ENCODE data around the gene PCK2. TPM values are rescaled to one million over a fixed set of nuclear protein-coding genes. Genes with fewer than 3 reads are reported as not detected.

The PCK2 gene
- total and polyA plus RNA-seq, 8 donors, result 12.9 to 61.3 (median 16.6) TPM

DNA sequence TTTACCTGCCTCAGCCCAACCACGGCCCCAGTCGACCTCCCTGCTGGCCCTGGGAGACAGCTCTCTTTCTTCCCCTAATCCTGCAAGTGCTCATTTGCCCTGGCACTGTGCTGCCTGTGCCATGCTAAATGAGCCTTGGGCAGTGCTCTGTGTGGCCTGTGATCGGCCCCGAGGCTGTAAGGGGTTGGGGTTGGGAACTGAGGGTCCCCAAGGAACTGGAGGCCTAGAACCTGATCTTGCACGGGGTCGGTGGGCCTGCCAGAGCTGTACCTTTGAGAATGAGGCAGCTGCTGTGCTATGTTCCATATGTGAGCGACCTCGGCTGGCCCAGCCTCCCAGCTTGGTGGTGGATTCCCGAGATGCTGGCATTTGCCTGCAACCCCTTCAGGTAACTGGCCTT lies 56.0 kb downstream of the PCK2 start:
- intact Hi-C loops (cut with DNase I), result no loop called here
- no peaks in the 10 kb centered on the region for H3K27me3 ChIP-seq
- peaks cover 12 to 36% of the 10 kb centered on the region in 2 donors for H3K4me1 ChIP-seq
- TF ChIP-seq, protein P1, sequence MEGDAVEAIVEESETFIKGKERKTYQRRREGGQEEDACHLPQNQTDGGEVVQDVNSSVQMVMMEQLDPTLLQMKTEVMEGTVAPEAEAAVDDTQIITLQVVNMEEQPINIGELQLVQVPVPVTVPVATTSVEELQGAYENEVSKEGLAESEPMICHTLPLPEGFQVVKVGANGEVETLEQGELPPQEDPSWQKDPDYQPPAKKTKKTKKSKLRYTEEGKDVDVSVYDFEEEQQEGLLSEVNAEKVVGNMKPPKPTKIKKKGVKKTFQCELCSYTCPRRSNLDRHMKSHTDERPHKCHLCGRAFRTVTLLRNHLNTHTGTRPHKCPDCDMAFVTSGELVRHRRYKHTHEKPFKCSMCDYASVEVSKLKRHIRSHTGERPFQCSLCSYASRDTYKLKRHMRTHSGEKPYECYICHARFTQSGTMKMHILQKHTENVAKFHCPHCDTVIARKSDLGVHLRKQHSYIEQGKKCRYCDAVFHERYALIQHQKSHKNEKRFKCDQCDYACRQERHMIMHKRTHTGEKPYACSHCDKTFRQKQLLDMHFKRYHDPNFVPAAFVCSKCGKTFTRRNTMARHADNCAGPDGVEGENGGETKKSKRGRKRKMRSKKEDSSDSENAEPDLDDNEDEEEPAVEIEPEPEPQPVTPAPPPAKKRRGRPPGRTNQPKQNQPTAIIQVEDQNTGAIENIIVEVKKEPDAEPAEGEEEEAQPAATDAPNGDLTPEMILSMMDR (IDR thresholded peaks at IDR 0.05), result no peak
- H3K4me3 ChIP-seq, result no peak overlapping the region
- no peak for ATAC-seq
- no peak overlapping the region for H3K27ac ChIP-seq
- H3K9me3 ChIP-seq, result no peaks in the 10 kb centered on the region
- no peak for DNase-seq
- H3K36me3 ChIP-seq, result peaks cover 0 to 64% of the 10 kb centered on the region in 2 donors

DNA sequence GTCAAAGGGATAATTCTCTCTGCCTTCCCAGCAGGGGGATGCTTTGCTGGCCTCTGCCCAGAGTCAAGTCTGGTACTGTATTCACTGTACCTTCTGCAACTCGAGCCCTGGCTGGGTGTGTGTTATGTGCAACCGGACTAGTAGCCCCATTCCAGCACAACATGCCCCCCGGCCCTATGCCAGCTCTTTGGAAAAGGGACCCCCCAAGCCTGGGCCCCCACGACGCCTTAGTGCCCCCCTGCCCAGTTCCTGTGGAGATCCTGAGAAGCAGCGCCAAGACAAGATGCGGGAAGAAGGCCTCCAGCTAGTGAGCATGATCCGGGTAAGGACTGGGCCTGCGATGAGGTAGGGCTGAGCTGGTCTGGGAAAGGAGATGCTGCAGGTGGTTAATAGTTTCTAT lies 56.5 kb downstream of the PCK2 start:
- Histone ChIP-seq H3K4me3 (no peak overlapping the region), H3K27me3 (no peaks in the 10 kb centered on the region), H3K4me1 (peaks cover 9 to 31% of the 10 kb centered on the region in 2 donors), H3K27ac (no peak overlapping the region), H3K9me3 (no peaks in the 10 kb centered on the region), H3K36me3 (peaks cover 0 to 70% of the 10 kb centered on the region in 2 donors)
- TF ChIP-seq, protein P1 (IDR thresholded peaks at IDR 0.05), result no peak
- intact Hi-C loops (cut with DNase I), result no loop called here
- no peak for DNase-seq
- no peak for ATAC-seq

DNA sequence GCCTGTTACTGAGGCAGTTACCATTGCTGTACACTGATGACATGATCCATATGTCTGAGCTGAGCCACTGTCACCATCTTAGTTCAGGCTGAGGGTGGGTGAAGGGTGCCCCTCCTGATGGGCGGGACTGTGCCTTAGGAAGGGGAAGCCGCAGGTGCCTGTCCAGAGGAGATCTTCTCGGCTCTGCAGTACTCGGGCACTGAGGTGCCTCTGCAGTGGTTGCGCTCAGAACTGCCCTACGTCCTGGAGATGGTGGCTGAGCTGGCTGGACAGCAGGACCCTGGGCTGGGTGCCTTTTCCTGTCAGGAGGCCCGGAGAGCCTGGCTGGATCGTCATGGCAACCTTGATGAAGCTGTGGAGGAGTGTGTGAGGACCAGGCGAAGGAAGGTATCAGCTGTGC lies 56.9 kb downstream of the PCK2 start:
- H3K27me3 ChIP-seq, result no peaks in the 10 kb centered on the region
- peaks cover 6 to 27% of the 10 kb centered on the region in 2 donors for H3K4me1 ChIP-seq
- no peak overlapping the region for H3K4me3 ChIP-seq
- TF ChIP-seq, protein P1 (IDR thresholded peaks at IDR 0.05), result no peak
- DNase-seq (no peak), ATAC-seq (no peak)
- intact Hi-C loops (cut with DNase I), result no loop called here
- peaks cover 0 to 74% of the 10 kb centered on the region in 2 donors for H3K36me3 ChIP-seq
- no peak overlapping the region for H3K27ac ChIP-seq
- no peaks in the 10 kb centered on the region for H3K9me3 ChIP-seq

DNA sequence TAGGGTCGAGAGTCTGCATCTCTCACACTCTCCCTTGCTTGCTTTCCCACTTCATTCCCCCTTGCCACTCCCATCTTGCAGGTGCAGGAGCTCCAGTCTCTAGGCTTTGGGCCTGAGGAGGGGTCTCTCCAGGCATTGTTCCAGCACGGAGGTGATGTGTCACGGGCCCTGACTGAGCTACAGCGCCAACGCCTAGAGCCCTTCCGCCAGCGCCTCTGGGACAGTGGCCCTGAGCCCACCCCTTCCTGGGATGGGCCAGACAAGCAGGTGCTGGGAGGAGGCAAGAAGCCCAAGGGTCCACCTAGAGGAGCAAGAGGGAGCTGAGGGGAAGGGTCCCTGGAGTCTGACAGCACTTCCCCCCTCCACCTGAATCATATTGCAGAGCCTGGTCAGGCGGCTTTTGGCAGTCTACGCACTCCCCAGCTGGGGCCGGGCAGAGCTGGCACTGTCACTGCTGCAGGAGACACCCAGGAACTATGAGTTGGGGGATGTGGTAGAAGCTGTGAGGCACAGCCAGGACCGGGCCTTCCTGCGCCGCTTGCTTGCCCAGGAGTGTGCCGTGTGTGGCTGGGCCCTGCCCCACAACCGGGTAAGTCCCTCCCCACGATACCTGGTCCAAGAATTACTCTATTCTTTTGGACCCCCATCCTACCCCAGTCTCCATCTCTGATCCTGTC lies 57.4 kb downstream of the PCK2 start:
- Histone ChIP-seq H3K4me3 (no peak overlapping the region), H3K9me3 (no peaks in the 10 kb centered on the region), H3K4me1 (peaks cover 6 to 25% of the 10 kb centered on the region in 2 donors), H3K27ac (no peak overlapping the region), H3K27me3 (no peaks in the 10 kb centered on the region), H3K36me3 (peaks cover 0 to 79% of the 10 kb centered on the region in 2 donors)
- intact Hi-C loops (cut with DNase I), result no loop called here
- no peak for ATAC-seq
- TF ChIP-seq, protein P1 (IDR thresholded peaks at IDR 0.05), result no peak
- DNase-seq, result no peak

Small RNAs within 50 kb of the gene (microRNA-seq; reads per million reads assigned to microRNA genes)
- gene MIR7703, result 0 to 0.27 reads per million in 2 donors

Other genes starting within 250 kb of the PCK2 start
- gene DHRS4, start 140.5 kb upstream of the PCK2 start, total RNA-seq, result 10 to 100 TPM; 28.1 to 36.5 TPM
- gene DHRS4, start 140.5 kb upstream of the PCK2 start, polyA plus RNA-seq (ENCODE audit: insufficient read length in 6 of 6), result 10 to 100 TPM; 34.5 to 41.4 (median 39.1) TPM
- gene DHRS4L2, start 105.4 kb upstream of the PCK2 start, total RNA-seq, result 10 to 100 TPM; 13.8 to 24.9 TPM
- 10 to 100 TPM; 26.1 to 32.8 (median 27.3) TPM for gene DHRS4L2, start 105.4 kb upstream of the PCK2 start, polyA plus RNA-seq (ENCODE audit: insufficient read length in 6 of 6)
- gene CARMIL3, start 42.3 kb upstream of the PCK2 start, total RNA-seq, result 1 to 10 TPM; 1.0 to 2.3 TPM
- 1 to 10 TPM; 1.1 to 2.3 (median 1.4) TPM for gene CARMIL3, start 42.3 kb upstream of the PCK2 start, polyA plus RNA-seq (ENCODE audit: insufficient read length in 6 of 6)
- gene CPNE6, start 22.7 kb upstream of the PCK2 start, total RNA-seq, result not detected
- under 1 TPM in 1 of 6 donors, not detected in 5; 0.12 TPM for gene CPNE6, start 22.7 kb upstream of the PCK2 start, polyA plus RNA-seq (ENCODE audit: insufficient read length in 6 of 6)
- gene DCAF11, start 20.5 kb downstream of the PCK2 start, total RNA-seq, result 10 to 100 TPM; 56.4 to 65.1 TPM
- gene DCAF11, start 20.5 kb downstream of the PCK2 start, polyA plus RNA-seq (ENCODE audit: insufficient read length in 6 of 6), result 10 to 100 TPM; 60.6 to 76.3 (median 67.6) TPM
- gene NRL, start 20.6 kb downstream of the PCK2 start, total RNA-seq, result 1 to 10 TPM; 1.6 to 2.7 TPM
- gene NRL, start 20.6 kb downstream of the PCK2 start, polyA plus RNA-seq (ENCODE audit: insufficient read length in 6 of 6), result 1 to 10 TPM in 5 of 6 donors, under 1 TPM in 1; 0.97 to 1.8 (median 1.4) TPM
- gene FITM1, start 36.3 kb downstream of the PCK2 start, total RNA-seq, result under 1 TPM; 0.68 to 0.76 TPM
- 1 to 10 TPM in 4 of 6 donors, under 1 TPM in 2; 0.77 to 1.5 (median 1.0) TPM for gene FITM1, start 36.3 kb downstream of the PCK2 start, polyA plus RNA-seq (ENCODE audit: insufficient read length in 6 of 6)
- 100 to 1,000 TPM; 190 to 203 TPM for gene PSME1, start 41.9 kb downstream of the PCK2 start, total RNA-seq
- gene PSME1, start 41.9 kb downstream of the PCK2 start, polyA plus RNA-seq (ENCODE audit: insufficient read length in 6 of 6), result 100 to 1,000 TPM; 189 to 236 (median 221) TPM
- 10 to 100 TPM; 16.2 to 18.1 TPM for gene EMC9, start 47.3 kb downstream of the PCK2 start, total RNA-seq
- gene EMC9, start 47.3 kb downstream of the PCK2 start, polyA plus RNA-seq (ENCODE audit: insufficient read length in 6 of 6), result 10 to 100 TPM; 13.5 to 24.3 (median 23.0) TPM
- gene PSME2, start 52.3 kb downstream of the PCK2 start, total RNA-seq, result 100 to 1,000 TPM; 134 to 224 TPM
- 100 to 1,000 TPM; 126 to 164 (median 159) TPM for gene PSME2, start 52.3 kb downstream of the PCK2 start, polyA plus RNA-seq (ENCODE audit: insufficient read length in 6 of 6)
- 10 to 100 TPM; 49.3 to 61.5 TPM for gene RNF31, start 53.2 kb downstream of the PCK2 start, total RNA-seq
- gene RNF31, start 53.2 kb downstream of the PCK2 start, polyA plus RNA-seq (ENCODE audit: insufficient read length in 6 of 6), result 10 to 100 TPM; 42.4 to 69.9 (median 54.6) TPM
- gene IRF9, start 67.0 kb downstream of the PCK2 start, total RNA-seq, result 100 to 1,000 TPM in 1 of 2 donors, 10 to 100 TPM in 1; 95.6 to 131 TPM
- gene IRF9, start 67.0 kb downstream of the PCK2 start, polyA plus RNA-seq (ENCODE audit: insufficient read length in 6 of 6), result 10 to 100 TPM; 53.4 to 69.9 (median 61.2) TPM
- gene REC8, start 77.8 kb downstream of the PCK2 start, total RNA-seq, result 10 to 100 TPM; 27.0 to 31.6 TPM
- 10 to 100 TPM; 38.5 to 66.0 (median 44.3) TPM for gene REC8, start 77.8 kb downstream of the PCK2 start, polyA plus RNA-seq (ENCODE audit: insufficient read length in 6 of 6)
- 10 to 100 TPM; 25.0 to 62.4 TPM for gene IPO4, start 94.5 kb downstream of the PCK2 start, total RNA-seq
- 10 to 100 TPM; 22.6 to 39.5 (median 29.0) TPM for gene IPO4, start 94.5 kb downstream of the PCK2 start, polyA plus RNA-seq (ENCODE audit: insufficient read length in 6 of 6)
- gene TM9SF1, start 101.1 kb downstream of the PCK2 start, total RNA-seq, result 10 to 100 TPM; 64.9 to 72.5 TPM
- gene TM9SF1, start 101.1 kb downstream of the PCK2 start, polyA plus RNA-seq (ENCODE audit: insufficient read length in 6 of 6), result 10 to 100 TPM; 28.1 to 37.6 (median 32.4) TPM
- gene TSSK4, start 111.4 kb downstream of the PCK2 start, total RNA-seq, result under 1 TPM; 0.37 to 0.55 TPM
- gene TSSK4, start 111.4 kb downstream of the PCK2 start, polyA plus RNA-seq (ENCODE audit: insufficient read length in 6 of 6), result 10 to 100 TPM in 5 of 6 donors, 1 to 10 TPM in 1; 9.6 to 16.1 (median 13.7) TPM
- 10 to 100 TPM; 35.0 to 46.7 TPM for gene CHMP4A, start 119.2 kb downstream of the PCK2 start, total RNA-seq
- gene CHMP4A, start 119.2 kb downstream of the PCK2 start, polyA plus RNA-seq (ENCODE audit: insufficient read length in 6 of 6), result 10 to 100 TPM; 52.8 to 64.6 (median 58.8) TPM
- 10 to 100 TPM; 12.4 to 13.8 TPM for gene MDP1, start 121.8 kb downstream of the PCK2 start, total RNA-seq
- gene MDP1, start 121.8 kb downstream of the PCK2 start, polyA plus RNA-seq (ENCODE audit: insufficient read length in 6 of 6), result 10 to 100 TPM in 5 of 6 donors, 1 to 10 TPM in 1; 9.8 to 19.4 (median 11.7) TPM
- gene NEDD8, start 138.1 kb downstream of the PCK2 start, total RNA-seq, result 100 to 1,000 TPM; 162 to 163 TPM
- gene NEDD8, start 138.1 kb downstream of the PCK2 start, polyA plus RNA-seq (ENCODE audit: insufficient read length in 6 of 6), result 100 to 1,000 TPM; 185 to 219 (median 203) TPM
- gene GMPR2, start 138.6 kb downstream of the PCK2 start, total RNA-seq, result 10 to 100 TPM; 63.6 to 69.6 TPM
- gene GMPR2, start 138.6 kb downstream of the PCK2 start, polyA plus RNA-seq (ENCODE audit: insufficient read length in 6 of 6), result 100 to 1,000 TPM in 4 of 6 donors, 10 to 100 TPM in 2; 96.6 to 117 (median 114) TPM
- gene TINF2, start 148.3 kb downstream of the PCK2 start, total RNA-seq, result 100 to 1,000 TPM; 105 to 110 TPM
- 10 to 100 TPM; 52.2 to 67.0 (median 58.3) TPM for gene TINF2, start 148.3 kb downstream of the PCK2 start, polyA plus RNA-seq (ENCODE audit: insufficient read length in 6 of 6)
- gene TGM1, start 168.9 kb downstream of the PCK2 start, total RNA-seq, result 1 to 10 TPM; 7.6 to 9.6 TPM
- gene TGM1, start 168.9 kb downstream of the PCK2 start, polyA plus RNA-seq (ENCODE audit: insufficient read length in 6 of 6), result 1 to 10 TPM; 2.6 to 4.3 (median 3.2) TPM
- gene RABGGTA, start 177.3 kb downstream of the PCK2 start, total RNA-seq, result 10 to 100 TPM; 49.3 to 53.3 TPM
- 10 to 100 TPM; 20.2 to 28.7 (median 25.6) TPM for gene RABGGTA, start 177.3 kb downstream of the PCK2 start, polyA plus RNA-seq (ENCODE audit: insufficient read length in 6 of 6)
- 10 to 100 TPM; 24.9 to 50.2 TPM for gene DHRS1, start 205.5 kb downstream of the PCK2 start, total RNA-seq
- 10 to 100 TPM; 37.7 to 55.5 (median 42.6) TPM for gene DHRS1, start 205.5 kb downstream of the PCK2 start, polyA plus RNA-seq (ENCODE audit: insufficient read length in 6 of 6)
- 10 to 100 TPM; 22.4 to 24.8 TPM for gene NOP9, start 205.5 kb downstream of the PCK2 start, total RNA-seq
- gene NOP9, start 205.5 kb downstream of the PCK2 start, polyA plus RNA-seq (ENCODE audit: insufficient read length in 6 of 6), result 10 to 100 TPM; 22.4 to 28.4 (median 26.0) TPM
- gene CIDEB, start 213.7 kb downstream of the PCK2 start, total RNA-seq, result 10 to 100 TPM in 1 of 2 donors, 1 to 10 TPM in 1; 9.2 to 22.7 TPM
- 10 to 100 TPM in 5 of 6 donors, 1 to 10 TPM in 1; 9.5 to 14.8 (median 13.9) TPM for gene CIDEB, start 213.7 kb downstream of the PCK2 start, polyA plus RNA-seq (ENCODE audit: insufficient read length in 6 of 6)
- 1 to 10 TPM; 4.5 to 6.3 TPM for gene LTB4R2, start 215.8 kb downstream of the PCK2 start, total RNA-seq
- 1 to 10 TPM; 4.0 to 5.9 (median 5.6) TPM for gene LTB4R2, start 215.8 kb downstream of the PCK2 start, polyA plus RNA-seq (ENCODE audit: insufficient read length in 6 of 6)
- 10 to 100 TPM in 1 of 2 donors, 1 to 10 TPM in 1; 5.9 to 26.1 TPM for gene LTB4R, start 217.2 kb downstream of the PCK2 start, total RNA-seq
- gene LTB4R, start 217.2 kb downstream of the PCK2 start, polyA plus RNA-seq (ENCODE audit: insufficient read length in 6 of 6), result 1 to 10 TPM; 5.3 to 7.7 (median 6.5) TPM
- gene ADCY4, start 240.8 kb downstream of the PCK2 start, total RNA-seq, result 10 to 100 TPM; 38.2 to 45.2 TPM
- gene ADCY4, start 240.8 kb downstream of the PCK2 start, polyA plus RNA-seq (ENCODE audit: insufficient read length in 6 of 6), result 10 to 100 TPM; 25.7 to 48.5 (median 32.2) TPM
- 10 to 100 TPM; 16.1 to 26.3 TPM for gene RIPK3, start 245.7 kb downstream of the PCK2 start, total RNA-seq
- 1 to 10 TPM; 2.4 to 3.8 (median 3.0) TPM for gene RIPK3, start 245.7 kb downstream of the PCK2 start, polyA plus RNA-seq (ENCODE audit: insufficient read length in 6 of 6)

Measured in left lung (tissue), 10 donors.